ENCODE measurements around the gene MAD2L2. TPM values are rescaled to one million over a fixed set of nuclear protein-coding genes. Genes with fewer than 3 reads are reported as not detected.

The MAD2L2 gene
- total RNA-seq, 1 donor = 20.6 TPM

DNA sequence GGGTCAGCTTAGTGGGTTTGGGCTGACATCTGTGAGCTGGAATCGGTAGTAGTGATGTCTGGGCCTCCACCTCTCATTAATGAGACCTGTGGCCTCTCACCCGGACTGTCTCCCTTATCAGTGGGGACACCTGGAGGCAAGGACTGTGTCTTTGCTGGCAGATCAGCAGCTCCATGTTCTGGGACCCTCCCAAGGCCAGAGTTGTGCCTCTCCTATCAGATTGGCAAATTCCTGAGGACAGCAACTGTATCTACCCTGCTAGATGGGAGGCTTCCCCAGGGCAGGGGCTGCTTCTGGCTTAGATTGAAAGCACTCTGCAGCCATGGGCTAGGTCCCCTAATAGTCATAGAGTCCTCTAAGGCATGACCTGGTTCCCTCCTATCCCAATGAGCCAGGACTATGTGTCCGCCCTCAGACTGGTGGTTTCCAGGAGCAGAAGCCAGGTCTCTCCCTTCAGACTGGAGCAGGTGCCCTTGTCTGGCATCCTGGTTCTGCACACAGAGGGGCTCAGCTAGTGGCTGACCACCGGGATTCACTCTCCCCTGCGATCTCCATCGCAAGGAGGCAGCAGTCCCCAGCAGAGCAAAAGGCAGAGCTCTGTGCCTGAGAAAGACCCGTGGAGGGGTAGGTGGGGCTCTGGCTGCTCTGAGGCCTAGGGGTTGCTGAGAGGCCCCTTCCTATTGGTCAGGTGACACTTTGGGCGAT lies 16.4 kb upstream of the MAD2L2 start:
- Histone ChIP-seq H3K36me3 (ENCODE audit: insufficient read depth, low read length) (no peaks in the 10 kb centered on the region), H3K27ac (ENCODE audit: low read depth, low read length) (no peak overlapping the region), H4K20me1 (ENCODE audit: insufficient read depth, low read length) (peaks cover 2% of the 10 kb centered on the region), H3K4me1 (ENCODE audit: insufficient read depth, low read length) (peaks cover 12% of the 10 kb centered on the region), H3K79me2 (ENCODE audit: insufficient read depth, low read length) (no peaks in the 10 kb centered on the region), H3K9me3 (ENCODE audit: low read depth, low read length) (no peaks in the 10 kb centered on the region), H3K4me3 (ENCODE audit: insufficient read depth, low read length) (no peak overlapping the region), H3K27me3 (ENCODE audit: insufficient read depth, low read length) (peaks cover 61% of the 10 kb centered on the region), H3K4me2 (ENCODE audit: insufficient read depth, low read length) (no peak overlapping the region), H2AFZ (ENCODE audit: low read length) (no peak overlapping the region)
- peak; percentile 54 for DNase-seq (ENCODE audit: insufficient read length, low spot score, missing footprints)
- TF ChIP-seq, protein P1, sequence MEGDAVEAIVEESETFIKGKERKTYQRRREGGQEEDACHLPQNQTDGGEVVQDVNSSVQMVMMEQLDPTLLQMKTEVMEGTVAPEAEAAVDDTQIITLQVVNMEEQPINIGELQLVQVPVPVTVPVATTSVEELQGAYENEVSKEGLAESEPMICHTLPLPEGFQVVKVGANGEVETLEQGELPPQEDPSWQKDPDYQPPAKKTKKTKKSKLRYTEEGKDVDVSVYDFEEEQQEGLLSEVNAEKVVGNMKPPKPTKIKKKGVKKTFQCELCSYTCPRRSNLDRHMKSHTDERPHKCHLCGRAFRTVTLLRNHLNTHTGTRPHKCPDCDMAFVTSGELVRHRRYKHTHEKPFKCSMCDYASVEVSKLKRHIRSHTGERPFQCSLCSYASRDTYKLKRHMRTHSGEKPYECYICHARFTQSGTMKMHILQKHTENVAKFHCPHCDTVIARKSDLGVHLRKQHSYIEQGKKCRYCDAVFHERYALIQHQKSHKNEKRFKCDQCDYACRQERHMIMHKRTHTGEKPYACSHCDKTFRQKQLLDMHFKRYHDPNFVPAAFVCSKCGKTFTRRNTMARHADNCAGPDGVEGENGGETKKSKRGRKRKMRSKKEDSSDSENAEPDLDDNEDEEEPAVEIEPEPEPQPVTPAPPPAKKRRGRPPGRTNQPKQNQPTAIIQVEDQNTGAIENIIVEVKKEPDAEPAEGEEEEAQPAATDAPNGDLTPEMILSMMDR (IDR thresholded peaks at IDR 0.05; ENCODE audit: extremely low read depth, low read depth, low read length) = no peak

DNA sequence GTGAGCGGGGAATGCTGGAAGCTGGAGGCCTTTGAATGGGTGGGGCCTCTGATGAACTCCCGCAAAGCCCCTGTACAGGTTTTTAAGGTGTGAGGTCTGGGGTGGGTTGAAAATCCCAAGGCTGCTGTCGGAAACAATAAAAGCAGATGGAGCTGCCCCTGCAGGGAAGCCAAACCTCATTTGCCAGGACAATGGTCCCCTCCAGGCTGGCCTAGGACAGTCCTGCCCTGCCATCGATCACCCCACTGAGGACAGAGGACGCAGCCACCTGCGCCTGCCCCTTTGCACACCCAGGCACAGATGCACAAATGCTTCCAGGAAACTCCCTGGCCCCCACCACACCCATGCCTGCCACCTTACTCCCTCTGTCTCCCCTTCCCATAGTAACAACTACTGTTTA lies 14.9 kb upstream of the MAD2L2 start:
- no peak overlapping the region for H3K27ac ChIP-seq (ENCODE audit: low read depth, low read length)
- peaks cover 12% of the 10 kb centered on the region for H3K4me1 ChIP-seq (ENCODE audit: insufficient read depth, low read length)
- peaks cover 2% of the 10 kb centered on the region for H4K20me1 ChIP-seq (ENCODE audit: insufficient read depth, low read length)
- TF ChIP-seq, protein P1 (IDR thresholded peaks at IDR 0.05; ENCODE audit: extremely low read depth, low read depth, low read length) = no peak
- H3K79me2 ChIP-seq (ENCODE audit: insufficient read depth, low read length) = no peaks in the 10 kb centered on the region
- DNase-seq (ENCODE audit: insufficient read length, low spot score, missing footprints) = no peak
- H3K27me3 ChIP-seq (ENCODE audit: insufficient read depth, low read length) = peaks cover 60% of the 10 kb centered on the region
- H3K4me2 ChIP-seq (ENCODE audit: insufficient read depth, low read length) = no peak overlapping the region
- no peak overlapping the region for H2AFZ ChIP-seq (ENCODE audit: low read length)
- H3K36me3 ChIP-seq (ENCODE audit: insufficient read depth, low read length) = no peaks in the 10 kb centered on the region
- no peaks in the 10 kb centered on the region for H3K9me3 ChIP-seq (ENCODE audit: low read depth, low read length)
- no peak overlapping the region for H3K4me3 ChIP-seq (ENCODE audit: insufficient read depth, low read length)

DNA sequence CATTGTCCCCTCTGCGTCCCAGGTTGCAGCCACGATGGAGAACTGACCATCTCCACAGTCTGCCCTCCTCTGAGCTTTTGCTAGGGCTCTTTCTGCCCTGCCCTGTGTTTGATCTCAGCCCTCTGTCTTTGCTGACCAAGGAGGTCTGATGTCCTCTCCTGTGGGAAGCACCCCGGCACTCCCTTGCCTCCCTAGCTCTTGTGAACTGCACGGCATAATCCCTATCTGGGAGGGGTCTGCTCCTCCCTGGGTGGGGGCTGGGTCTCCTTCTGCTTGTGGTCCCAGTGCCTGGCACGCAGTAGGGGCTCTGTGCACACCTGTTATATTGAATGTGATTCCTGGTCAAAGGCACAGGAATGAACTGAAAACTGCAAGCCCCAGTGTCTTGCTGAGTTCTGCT lies 13.0 kb upstream of the MAD2L2 start:
- TF ChIP-seq, protein P1 (IDR thresholded peaks at IDR 0.05; ENCODE audit: extremely low read depth, low read depth, low read length) = no peak
- H2AFZ ChIP-seq (ENCODE audit: low read length) = no peak overlapping the region
- H3K4me3 ChIP-seq (ENCODE audit: insufficient read depth, low read length) = no peak overlapping the region
- H3K9me3 ChIP-seq (ENCODE audit: low read depth, low read length) = no peaks in the 10 kb centered on the region
- H4K20me1 ChIP-seq (ENCODE audit: insufficient read depth, low read length) = peaks cover 4% of the 10 kb centered on the region
- peaks cover 12% of the 10 kb centered on the region for H3K4me1 ChIP-seq (ENCODE audit: insufficient read depth, low read length)
- H3K4me2 ChIP-seq (ENCODE audit: insufficient read depth, low read length) = no peak overlapping the region
- DNase-seq (ENCODE audit: insufficient read length, low spot score, missing footprints) = peak; percentile 91
- no peaks in the 10 kb centered on the region for H3K36me3 ChIP-seq (ENCODE audit: insufficient read depth, low read length)
- no peak overlapping the region for H3K27ac ChIP-seq (ENCODE audit: low read depth, low read length)
- H3K27me3 ChIP-seq (ENCODE audit: insufficient read depth, low read length) = peaks cover 66% of the 10 kb centered on the region
- H3K79me2 ChIP-seq (ENCODE audit: insufficient read depth, low read length) = no peaks in the 10 kb centered on the region

DNA sequence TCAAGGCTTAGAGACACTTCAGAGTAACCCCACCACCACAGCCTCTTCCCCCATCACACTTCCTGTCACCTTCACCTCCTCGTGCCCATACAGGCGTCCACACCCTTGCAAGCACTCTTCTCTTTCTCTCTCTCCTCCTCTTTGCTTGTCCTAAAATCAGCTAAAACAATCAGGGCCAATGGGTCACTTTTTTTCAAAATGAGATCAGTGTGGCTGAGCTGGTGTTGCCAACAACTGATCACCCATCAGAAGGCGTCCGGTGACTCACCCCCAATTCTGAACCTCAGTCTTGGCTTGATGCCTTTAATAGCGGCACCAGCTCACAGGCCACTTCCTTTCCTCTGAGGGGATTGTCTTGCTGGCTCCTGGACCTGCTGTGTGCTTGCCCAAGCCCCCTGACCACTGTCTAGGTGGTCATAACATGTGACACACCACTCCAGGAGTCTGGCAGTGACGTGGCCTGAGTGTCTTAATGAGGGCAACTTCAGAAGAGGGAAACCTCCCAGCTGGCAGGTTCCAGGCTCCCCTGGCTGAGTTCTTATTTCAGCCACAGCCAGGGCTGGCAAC lies 12.2 kb upstream of the MAD2L2 start:
- Histone ChIP-seq H3K27ac (ENCODE audit: low read depth, low read length) (no peak overlapping the region), H3K9me3 (ENCODE audit: low read depth, low read length) (no peaks in the 10 kb centered on the region), H3K4me1 (ENCODE audit: insufficient read depth, low read length) (peaks cover 12% of the 10 kb centered on the region), H3K4me3 (ENCODE audit: insufficient read depth, low read length) (no peak overlapping the region), H3K4me2 (ENCODE audit: insufficient read depth, low read length) (peak overlapping the region; percentile 69), H3K79me2 (ENCODE audit: insufficient read depth, low read length) (no peaks in the 10 kb centered on the region), H4K20me1 (ENCODE audit: insufficient read depth, low read length) (peaks cover 4% of the 10 kb centered on the region), H2AFZ (ENCODE audit: low read length) (no peak overlapping the region), H3K27me3 (ENCODE audit: insufficient read depth, low read length) (peaks cover 60% of the 10 kb centered on the region), H3K36me3 (ENCODE audit: insufficient read depth, low read length) (no peaks in the 10 kb centered on the region)
- TF ChIP-seq, protein P1 (IDR thresholded peaks at IDR 0.05; ENCODE audit: extremely low read depth, low read depth, low read length) = no peak
- peak; percentile 100 for DNase-seq (ENCODE audit: insufficient read length, low spot score, missing footprints)
